ENCODE measurements around the gene TRAPPC10.

The TRAPPC10 gene

GRCh38 chr21:44076316-44076715 is 64.2 kb downstream of the TRAPPC10 start:
- no peak for TF ChIP-seq CTCF (IDR thresholded peaks at IDR 0.05; ENCODE audit: insufficient read depth, low read length, poor library complexity, severe bottlenecking)
- no peak overlapping the region for H3K4me3 ChIP-seq (replicated peaks; ENCODE audit: low read depth, low read length)
- peaks cover 26% of the 10 kb centered on the region for H3K36me3 ChIP-seq (ENCODE audit: control insufficient read depth, insufficient read depth, low read length)
- H3K27me3 ChIP-seq (replicated peaks; ENCODE audit: control insufficient read depth, insufficient read depth, low read length), result no peaks in the 10 kb centered on the region
- DNase-seq (ENCODE audit: extremely low read depth, insufficient read length), result no peak

- Histone ChIP-seq H3K4me3 (replicated peaks; ENCODE audit: low read depth, low read length) (no peak overlapping the region), H3K27me3 (replicated peaks; ENCODE audit: control insufficient read depth, insufficient read depth, low read length) (no peaks in the 10 kb centered on the region), H3K36me3 (ENCODE audit: control insufficient read depth, insufficient read depth, low read length) (peaks cover 27% of the 10 kb centered on the region)
- TF ChIP-seq CTCF (IDR thresholded peaks at IDR 0.05; ENCODE audit: insufficient read depth, low read length, poor library complexity, severe bottlenecking), result no peak
- no peak for DNase-seq (ENCODE audit: extremely low read depth, insufficient read length)
These were observed 66.4 kb downstream of the TRAPPC10 start for GRCh38 chr21:44078411-44078981.

- no peaks in the 10 kb centered on the region for H3K27me3 ChIP-seq (replicated peaks; ENCODE audit: control insufficient read depth, insufficient read depth, low read length)
- H3K36me3 ChIP-seq (ENCODE audit: control insufficient read depth, insufficient read depth, low read length), result peaks cover 25% of the 10 kb centered on the region
- TF ChIP-seq CTCF (IDR thresholded peaks at IDR 0.05; ENCODE audit: insufficient read depth, low read length, poor library complexity, severe bottlenecking), result no peak
- no peak overlapping the region for H3K4me3 ChIP-seq (replicated peaks; ENCODE audit: low read depth, low read length)
- no peak for DNase-seq (ENCODE audit: extremely low read depth, insufficient read length)
These were observed 67.3 kb downstream of the TRAPPC10 start for GRCh38 chr21:44079446-44079845.

- no peaks in the 10 kb centered on the region for H3K27me3 ChIP-seq (replicated peaks; ENCODE audit: control insufficient read depth, insufficient read depth, low read length)
- no peak for TF ChIP-seq CTCF (IDR thresholded peaks at IDR 0.05; ENCODE audit: insufficient read depth, low read length, poor library complexity, severe bottlenecking)
- DNase-seq (ENCODE audit: extremely low read depth, insufficient read length), result no peak
- H3K4me3 ChIP-seq (replicated peaks; ENCODE audit: low read depth, low read length), result no peak overlapping the region
- H3K36me3 ChIP-seq (ENCODE audit: control insufficient read depth, insufficient read depth, low read length), result peaks cover 22% of the 10 kb centered on the region
These were observed 67.7 kb downstream of the TRAPPC10 start for GRCh38 chr21:44079846-44080245.

GRCh38 chr21:44082648-44083440 is 70.7 kb downstream of the TRAPPC10 start:
- DNase-seq (ENCODE audit: extremely low read depth, insufficient read length), result no peak
- H3K27me3 ChIP-seq (replicated peaks; ENCODE audit: control insufficient read depth, insufficient read depth, low read length), result no peaks in the 10 kb centered on the region
- peaks cover 29% of the 10 kb centered on the region for H3K36me3 ChIP-seq (ENCODE audit: control insufficient read depth, insufficient read depth, low read length)
- no peak for TF ChIP-seq CTCF (IDR thresholded peaks at IDR 0.05; ENCODE audit: insufficient read depth, low read length, poor library complexity, severe bottlenecking)
- H3K4me3 ChIP-seq (replicated peaks; ENCODE audit: low read depth, low read length), result no peak overlapping the region
